Sigmoid colon (tissue), 7 donors: Measurements from ENCODE around the gene SPRED2. TPM values are rescaled to one million over a fixed set of nuclear protein-coding genes. Genes with fewer than 3 reads are reported as not detected.

Experiments
- DNase-seq: peaks from one replicate; pipeline ENCODE4 v3.0.0-alpha.2; 2019
- H3K27ac ChIP-seq, 4 donors: fragments of 200-600 bp; sonication (generic); one replicate each; pipeline ENCODE4 v1.5.1; 2016 to 2019; ENCODE audit warnings: mild to moderate bottlenecking in 1 of 4
- H3K27me3 ChIP-seq, 3 donors: fragments of 200-600 bp; sonication (generic); one replicate each; pipeline ENCODE4 v1.5.1; 2019; ENCODE audit warnings: mild to moderate bottlenecking in 1 of 3
- H3K36me3 ChIP-seq, 4 donors: fragments of 200-600 bp; sonication (generic); one replicate each; pipeline ENCODE4 v1.5.1; 2016 to 2019
- H3K4me1 ChIP-seq, 4 donors: fragments of 200-600 bp; sonication (generic); one replicate each; pipeline ENCODE4 v1.5.1; 2017 to 2019
- H3K4me3 ChIP-seq, 4 donors: fragments of 200-600 bp; sonication (generic); one replicate each; pipeline ENCODE4 v1.5.1; 2017 to 2019; ENCODE audit warnings: mild to moderate bottlenecking in 2 of 4, moderate library complexity in 1 of 4
- H3K9me3 ChIP-seq, 4 donors: fragments of 200-600 bp in 3 of 4; sonication (generic) in 3 of 4; one replicate each; pipeline versions ENCODE4 v1.5.1 to v1.6.1; 2013 to 2019
- CTCF ChIP-seq, 4 experiments: fragments of 450-650 bp in 3 of 4; fragments of 200-600 bp in 1 of 4; IDR thresholded peaks; one replicate each; pipeline ENCODE4 v1.5.1; 2016 to 2019; ENCODE audit warnings: antibody characterized with exemption in 4 of 4, mild to moderate bottlenecking in 3 of 4, moderate library complexity in 2 of 4
- EP300 ChIP-seq, 4 donors: sonication (generic); formaldehyde crosslinking; IDR thresholded peaks; one replicate each; pipeline ENCODE4 v1.6.1; 2017; ENCODE audit warnings: antibody characterized with exemption in 4 of 4
- POLR2A ChIP-seq, 2 donors: fragments of 450-650 bp; IDR thresholded peaks; one replicate each; pipeline ENCODE4 v1.6.1; 2016; ENCODE audit warnings: antibody characterized with exemption in 2 of 2, mild to moderate bottlenecking in 2 of 2, moderate library complexity in 2 of 2
- POLR2AphosphoS5 ChIP-seq, 4 donors: sonication (generic); formaldehyde crosslinking; IDR thresholded peaks; one replicate each; pipeline ENCODE4 v1.6.1; 2017; ENCODE audit warnings: antibody characterized with exemption in 4 of 4
- WGBS, 2 donors: extraction: QIAGEN DNeasy Blood & Tissue Kit; methylation state at CpG; one replicate each; pipeline ENCODE4 v1.1.7; 2013; 5-methylcytosine and 5-hydroxymethylcytosine counted together
- intact Hi-C: fragments of 100-400 bp; cut with DNase I; formaldehyde crosslinking; loops from one replicate; pipeline ENCODE4 v1.15.1; 2023
- polyA plus RNA-seq, 3 donors: library from polyadenylated mRNA; stranded (reverse); fragments of 200-250 nt; gene quantifications; one replicate each; pipeline ENCODE4 v1.2.3, GENCODE V29; 2013
- total RNA-seq, 4 donors: library from RNA; depleted of rRNA; stranded (reverse); fragments of >200 nt; gene quantifications; one replicate each; pipeline ENCODE4 v1.1.0, GENCODE V29; 2016
- donor health status: healthy with polysubstance abuse.
- donor health status: Bipolar disorder and iron deficiency.
- donor health status: healthy.

SPRED2 gene
- total and polyA plus RNA-seq, 7 donors: 6.1 to 31.2 (median 13.0) TPM

- 74 to 84% methylated on average over 2 of the region's 2 CpGs for WGBS, 2 donors
- intact Hi-C loops: no loop called here
- H3K9me3 ChIP-seq: no peaks in the 10 kb centered on the region
- no peaks in the 10 kb centered on the region for H3K36me3 ChIP-seq
- no peaks in the 10 kb centered on the region for H3K27me3 ChIP-seq
- no peak overlapping the region for H3K4me3 ChIP-seq
- H3K4me1 ChIP-seq: peaks cover 0 to 29% (median 23%) of the 10 kb centered on the region in 4 donors
- H3K27ac ChIP-seq: no peak overlapping the region
- TF ChIP-seq POLR2AphosphoS5 (IDR thresholded peaks at IDR 0.05) (no peak), POLR2A (IDR thresholded peaks at IDR 0.05) (no peak), EP300 (IDR thresholded peaks at IDR 0.05) (no peak), CTCF (IDR thresholded peaks at IDR 0.05) (no peak)
- no peak for DNase-seq
These were observed 67.2 kb downstream of the SPRED2 start for GRCh38 chr2:65364986-65365733.

GRCh38 chr2:65363879-65364666, 68.3 kb downstream of the SPRED2 start:
- no peak overlapping the region for H3K4me3 ChIP-seq
- no peaks in the 10 kb centered on the region for H3K27me3 ChIP-seq
- DNase-seq: no peak
- TF ChIP-seq CTCF (IDR thresholded peaks at IDR 0.05): no peak
- no peak for TF ChIP-seq EP300 (IDR thresholded peaks at IDR 0.05)
- TF ChIP-seq POLR2AphosphoS5 (IDR thresholded peaks at IDR 0.05): no peak
- no peak for TF ChIP-seq POLR2A (IDR thresholded peaks at IDR 0.05)
- intact Hi-C loops: no loop called here
- H3K4me1 ChIP-seq: peaks cover 0 to 36% (median 23%) of the 10 kb centered on the region in 4 donors
- WGBS, 2 donors: 67 to 84% methylated on average over 6 of the region's 6 CpGs
- H3K9me3 ChIP-seq: no peaks in the 10 kb centered on the region
- H3K27ac ChIP-seq: no peak overlapping the region
- no peaks in the 10 kb centered on the region for H3K36me3 ChIP-seq

GRCh38 chr2:65361623-65362022, 70.8 kb downstream of the SPRED2 start:
- H3K27me3 ChIP-seq: no peaks in the 10 kb centered on the region
- 79 to 90% methylated on average over 3 of the region's 3 CpGs for WGBS, 2 donors
- peaks cover 0 to 31% (median 10%) of the 10 kb centered on the region in 4 donors for H3K4me1 ChIP-seq
- intact Hi-C loops: no loop called here
- H3K27ac ChIP-seq: no peak overlapping the region
- no peak for TF ChIP-seq EP300 (IDR thresholded peaks at IDR 0.05)
- no peaks in the 10 kb centered on the region for H3K9me3 ChIP-seq
- H3K36me3 ChIP-seq: no peaks in the 10 kb centered on the region
- no peak for DNase-seq
- no peak overlapping the region for H3K4me3 ChIP-seq

- 84 to 88% methylated on average over 6 of the region's 6 CpGs for WGBS, 2 donors
- Histone ChIP-seq H3K9me3 (no peaks in the 10 kb centered on the region), H3K27me3 (no peaks in the 10 kb centered on the region), H3K4me3 (no peak overlapping the region), H3K4me1 (peaks cover 0 to 19% (median under 1%) of the 10 kb centered on the region in 4 donors), H3K27ac (no peak overlapping the region), H3K36me3 (no peaks in the 10 kb centered on the region)
- no peak for TF ChIP-seq CTCF (IDR thresholded peaks at IDR 0.05)
- no peak for TF ChIP-seq EP300 (IDR thresholded peaks at IDR 0.05)
- no peak for TF ChIP-seq POLR2AphosphoS5 (IDR thresholded peaks at IDR 0.05)
- TF ChIP-seq POLR2A (IDR thresholded peaks at IDR 0.05): no peak
- intact Hi-C loops: no loop called here
- DNase-seq: no peak
These were observed 72.0 kb downstream of the SPRED2 start for GRCh38 chr2:65360441-65360840.

- peaks cover 0 to 16% (median 0%) of the 10 kb centered on the region in 4 donors for H3K4me1 ChIP-seq
- TF ChIP-seq POLR2A (IDR thresholded peaks at IDR 0.05) (no peak), CTCF (IDR thresholded peaks at IDR 0.05) (no peak), EP300 (IDR thresholded peaks at IDR 0.05) (no peak), POLR2AphosphoS5 (IDR thresholded peaks at IDR 0.05) (no peak)
- no peak overlapping the region for H3K4me3 ChIP-seq
- no peak overlapping the region for H3K27ac ChIP-seq
- no peaks in the 10 kb centered on the region for H3K36me3 ChIP-seq
- 86 to 88% methylated on average over 7 of the region's 7 CpGs for WGBS, 2 donors
- DNase-seq: no peak
- no peaks in the 10 kb centered on the region for H3K9me3 ChIP-seq
- intact Hi-C loops: no loop called here
- H3K27me3 ChIP-seq: no peaks in the 10 kb centered on the region
These were observed 73.6 kb downstream of the SPRED2 start for GRCh38 chr2:65358678-65359400.
